ENCODE measurements around the gene B3GLCT.
"Not testable (repeated sequence)": the region's sequence is repeated elsewhere in the genome, so short reads cannot be mapped to it uniquely, and the experiment has no call there.

B3GLCT gene

DNA sequence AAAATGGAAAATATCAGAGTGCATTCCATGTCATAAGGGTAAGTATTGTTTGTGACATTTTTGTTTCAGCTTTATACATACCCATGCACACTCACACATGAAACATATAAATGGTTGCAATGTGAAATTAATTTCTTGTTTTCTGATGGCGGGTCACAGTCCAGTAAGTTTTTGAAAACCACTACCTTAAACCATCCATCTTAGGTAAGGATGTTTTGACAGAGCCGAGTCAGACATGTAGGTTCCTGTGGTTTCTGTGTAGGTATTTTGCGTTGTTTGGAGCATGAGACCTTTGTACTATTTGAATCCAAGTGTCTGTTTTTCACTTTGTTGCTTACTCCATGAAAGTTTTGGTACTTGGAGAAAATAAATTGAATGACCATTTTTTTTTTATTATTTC is 121.7 kb downstream of the B3GLCT start:
- no peak for DNase-seq (ENCODE audit: low read depth, low spot score)
- WGBS (ENCODE audit: insufficient coverage, insufficient read length) = no CpG with 5 or more reads among the region's 3 CpGs
- Histone ChIP-seq H3K9me3 (ENCODE audit: control insufficient read depth, insufficient read depth, low read length) (no peaks in the 10 kb centered on the region; the same call in 1 of the 2 replicates), H3K27ac (ENCODE audit: low read length) (no peak overlapping the region), H3K4me3 (ENCODE audit: low read length) (no peak overlapping the region), H3K36me3 (ENCODE audit: control insufficient read depth, insufficient read depth, low read length) (no peaks in the 10 kb centered on the region), H3K27me3 (ENCODE audit: control insufficient read depth, insufficient read depth, low read length) (no peaks in the 10 kb centered on the region), H3K4me1 (ENCODE audit: control insufficient read depth, insufficient read depth, low read length) (no peaks in the 10 kb centered on the region)

- Histone ChIP-seq H3K27ac (ENCODE audit: low read length) (no peak overlapping the region), H3K9me3 (ENCODE audit: control insufficient read depth, insufficient read depth, low read length) (no peaks in the 10 kb centered on the region), H3K4me1 (ENCODE audit: control insufficient read depth, insufficient read depth, low read length) (no peaks in the 10 kb centered on the region), H3K27me3 (ENCODE audit: control insufficient read depth, insufficient read depth, low read length) (no peaks in the 10 kb centered on the region), H3K36me3 (ENCODE audit: control insufficient read depth, insufficient read depth, low read length) (no peaks in the 10 kb centered on the region), H3K4me3 (ENCODE audit: low read length) (no peak overlapping the region)
- DNase-seq (ENCODE audit: low read depth, low spot score) = no peak
- WGBS (ENCODE audit: insufficient coverage, insufficient read length) = no CpG with 5 or more reads among the region's 3 CpGs
Observed at GRCh38 chr13:31322026-31322425, 122.3 kb downstream of the B3GLCT start.

GRCh38 chr13:31322702-31323405 is 123.1 kb downstream of the B3GLCT start:
- no peaks in the 10 kb centered on the region for H3K27me3 ChIP-seq (ENCODE audit: control insufficient read depth, insufficient read depth, low read length)
- no peaks in the 10 kb centered on the region for H3K4me1 ChIP-seq (ENCODE audit: control insufficient read depth, insufficient read depth, low read length)
- no CpG with 5 or more reads among the region's 6 CpGs for WGBS (ENCODE audit: insufficient coverage, insufficient read length)
- H3K36me3 ChIP-seq (ENCODE audit: control insufficient read depth, insufficient read depth, low read length) = no peaks in the 10 kb centered on the region
- H3K9me3 ChIP-seq (ENCODE audit: control insufficient read depth, insufficient read depth, low read length) = no peaks in the 10 kb centered on the region
- no peak overlapping the region for H3K4me3 ChIP-seq (ENCODE audit: low read length)
- no peak for DNase-seq (ENCODE audit: low read depth, low spot score)
- no peak overlapping the region for H3K27ac ChIP-seq (ENCODE audit: low read length)

- Histone ChIP-seq H3K4me3 (ENCODE audit: low read length) (no peak overlapping the region), H3K27ac (ENCODE audit: low read length) (no peak overlapping the region), H3K36me3 (ENCODE audit: control insufficient read depth, insufficient read depth, low read length) (no peaks in the 10 kb centered on the region), H3K9me3 (ENCODE audit: control insufficient read depth, insufficient read depth, low read length) (no peaks in the 10 kb centered on the region), H3K27me3 (ENCODE audit: control insufficient read depth, insufficient read depth, low read length) (no peaks in the 10 kb centered on the region), H3K4me1 (ENCODE audit: control insufficient read depth, insufficient read depth, low read length) (no peaks in the 10 kb centered on the region)
- no CpG with 5 or more reads among the region's 7 CpGs for WGBS (ENCODE audit: insufficient coverage, insufficient read length)
- no peak for DNase-seq (ENCODE audit: low read depth, low spot score)
Observed at GRCh38 chr13:31327182-31327860, 127.5 kb downstream of the B3GLCT start.

DNA sequence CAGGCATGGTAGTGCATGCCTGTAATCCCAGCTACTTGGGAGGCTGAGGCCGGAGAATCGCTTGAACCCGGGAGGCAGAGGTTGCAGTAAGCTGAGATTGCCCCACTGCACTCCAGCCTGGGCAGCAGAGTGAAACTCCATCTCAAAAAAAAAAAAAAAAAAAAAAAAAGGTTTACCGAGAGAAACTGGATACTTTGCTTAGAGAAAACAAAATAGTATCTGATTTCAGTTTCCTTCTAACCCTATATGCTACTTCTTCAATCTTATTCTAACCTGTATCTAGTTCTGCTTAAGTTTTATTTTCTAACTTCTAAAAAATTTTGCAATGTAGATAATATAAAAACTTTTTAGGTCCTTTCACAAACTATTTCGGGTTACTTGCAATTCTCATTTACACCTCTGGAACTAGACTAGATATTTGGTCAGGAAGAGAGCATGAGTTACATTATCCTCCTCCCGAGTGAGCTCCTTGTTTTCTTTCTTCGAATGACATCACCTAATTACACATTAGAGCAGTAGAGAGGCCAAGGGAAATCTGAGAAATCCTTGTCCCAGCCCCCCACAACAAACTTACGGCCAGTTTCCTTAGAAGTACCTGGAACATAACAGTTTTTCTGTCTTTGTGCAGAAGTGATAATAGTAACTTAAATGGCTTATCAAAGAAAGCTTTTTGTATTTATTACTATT is 128.9 kb downstream of the B3GLCT start:
- no peaks in the 10 kb centered on the region for H3K4me1 ChIP-seq (ENCODE audit: control insufficient read depth, insufficient read depth, low read length)
- H3K9me3 ChIP-seq (ENCODE audit: control insufficient read depth, insufficient read depth, low read length) = no peaks in the 10 kb centered on the region
- DNase-seq (ENCODE audit: low read depth, low spot score) = no peak
- H3K36me3 ChIP-seq (ENCODE audit: control insufficient read depth, insufficient read depth, low read length) = no peaks in the 10 kb centered on the region
- no peaks in the 10 kb centered on the region for H3K27me3 ChIP-seq (ENCODE audit: control insufficient read depth, insufficient read depth, low read length)
- WGBS (ENCODE audit: insufficient coverage, insufficient read length) = no CpG with 5 or more reads among the region's 8 CpGs
- H3K4me3 ChIP-seq (ENCODE audit: low read length) = no peak overlapping the region
- H3K27ac ChIP-seq (ENCODE audit: low read length) = no peak overlapping the region

- no peaks in the 10 kb centered on the region for H3K9me3 ChIP-seq (ENCODE audit: control insufficient read depth, insufficient read depth, low read length)
- H3K27me3 ChIP-seq (ENCODE audit: control insufficient read depth, insufficient read depth, low read length) = no peaks in the 10 kb centered on the region
- no peak for DNase-seq (ENCODE audit: low read depth, low spot score)
- H3K4me1 ChIP-seq (ENCODE audit: control insufficient read depth, insufficient read depth, low read length) = no peaks in the 10 kb centered on the region
- no peak overlapping the region for H3K4me3 ChIP-seq (ENCODE audit: low read length)
- H3K27ac ChIP-seq (ENCODE audit: low read length) = no peak overlapping the region
- H3K36me3 ChIP-seq (ENCODE audit: control insufficient read depth, insufficient read depth, low read length) = no peaks in the 10 kb centered on the region
- no CpG with 5 or more reads among the region's 1 CpG for WGBS (ENCODE audit: insufficient coverage, insufficient read length)
Observed at GRCh38 chr13:31330236-31330635, 130.5 kb downstream of the B3GLCT start.

- no peak for DNase-seq (ENCODE audit: low read depth, low spot score)
- H3K36me3 ChIP-seq (ENCODE audit: control insufficient read depth, insufficient read depth, low read length) = no peaks in the 10 kb centered on the region
- H3K4me3 ChIP-seq (ENCODE audit: low read length) = no peak overlapping the region
- H3K4me1 ChIP-seq (ENCODE audit: control insufficient read depth, insufficient read depth, low read length) = no peaks in the 10 kb centered on the region
- no peaks in the 10 kb centered on the region for H3K27me3 ChIP-seq (ENCODE audit: control insufficient read depth, insufficient read depth, low read length)
- no CpG with 5 or more reads among the region's 4 CpGs for WGBS (ENCODE audit: insufficient coverage, insufficient read length)
- H3K27ac ChIP-seq (ENCODE audit: low read length) = no peak overlapping the region
- H3K9me3 ChIP-seq (ENCODE audit: control insufficient read depth, insufficient read depth, low read length) = no peaks in the 10 kb centered on the region
Observed at GRCh38 chr13:31331068-31331467, 131.3 kb downstream of the B3GLCT start.

GRCh38 chr13:31334547-31334946 is 134.8 kb downstream of the B3GLCT start:
- Histone ChIP-seq H3K4me3 (ENCODE audit: low read length) (no peak overlapping the region), H3K27ac (ENCODE audit: low read length) (no peak overlapping the region), H3K36me3 (ENCODE audit: control insufficient read depth, insufficient read depth, low read length) (no peaks in the 10 kb centered on the region), H3K4me1 (ENCODE audit: control insufficient read depth, insufficient read depth, low read length) (no peaks in the 10 kb centered on the region), H3K27me3 (ENCODE audit: control insufficient read depth, insufficient read depth, low read length) (no peaks in the 10 kb centered on the region), H3K9me3 (ENCODE audit: control insufficient read depth, insufficient read depth, low read length) (peaks cover 1% of the 10 kb centered on the region; the same call in 1 of the 2 replicates)
- no peak for DNase-seq (ENCODE audit: low read depth, low spot score)
- no CpG with 5 or more reads among the region's 1 CpG for WGBS (ENCODE audit: insufficient coverage, insufficient read length)

DNA sequence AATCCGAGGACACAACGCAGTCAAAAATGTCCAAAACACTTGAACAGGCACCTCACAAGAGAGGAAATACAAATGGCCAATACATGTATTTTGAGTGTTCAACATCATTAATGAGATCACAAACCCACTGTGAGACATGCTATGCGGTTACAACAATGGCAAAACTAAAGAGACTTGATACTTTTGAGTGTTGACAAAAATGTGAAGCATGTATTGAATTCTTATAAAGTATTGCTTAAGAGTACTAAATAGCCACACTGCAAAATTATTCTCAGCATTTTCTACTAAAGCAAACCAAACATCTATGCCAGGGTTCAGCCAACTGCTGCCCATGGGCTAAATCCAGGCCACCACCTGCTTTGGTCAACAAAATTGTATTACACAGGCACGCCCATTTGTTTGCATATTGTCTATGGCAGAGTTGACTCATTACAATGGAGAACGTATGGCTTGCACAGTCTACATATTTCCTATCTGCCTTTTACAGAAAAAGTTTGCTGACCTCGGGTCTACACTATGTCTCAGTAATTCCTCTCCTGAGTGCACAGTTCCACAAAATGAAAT is 135.3 kb downstream of the B3GLCT start:
- no peaks in the 10 kb centered on the region for H3K27me3 ChIP-seq (ENCODE audit: control insufficient read depth, insufficient read depth, low read length)
- H3K27ac ChIP-seq (ENCODE audit: low read length) = no peak overlapping the region
- H3K4me3 ChIP-seq (ENCODE audit: low read length) = no peak overlapping the region
- no peak for DNase-seq (ENCODE audit: low read depth, low spot score)
- H3K36me3 ChIP-seq (ENCODE audit: control insufficient read depth, insufficient read depth, low read length) = no peaks in the 10 kb centered on the region
- WGBS (ENCODE audit: insufficient coverage, insufficient read length) = no CpG with 5 or more reads among the region's 6 CpGs
- H3K9me3 ChIP-seq (ENCODE audit: control insufficient read depth, insufficient read depth, low read length) = peaks cover 1% of the 10 kb centered on the region; the same call in 1 of the 2 replicates
- H3K4me1 ChIP-seq (ENCODE audit: control insufficient read depth, insufficient read depth, low read length) = no peaks in the 10 kb centered on the region

DNA sequence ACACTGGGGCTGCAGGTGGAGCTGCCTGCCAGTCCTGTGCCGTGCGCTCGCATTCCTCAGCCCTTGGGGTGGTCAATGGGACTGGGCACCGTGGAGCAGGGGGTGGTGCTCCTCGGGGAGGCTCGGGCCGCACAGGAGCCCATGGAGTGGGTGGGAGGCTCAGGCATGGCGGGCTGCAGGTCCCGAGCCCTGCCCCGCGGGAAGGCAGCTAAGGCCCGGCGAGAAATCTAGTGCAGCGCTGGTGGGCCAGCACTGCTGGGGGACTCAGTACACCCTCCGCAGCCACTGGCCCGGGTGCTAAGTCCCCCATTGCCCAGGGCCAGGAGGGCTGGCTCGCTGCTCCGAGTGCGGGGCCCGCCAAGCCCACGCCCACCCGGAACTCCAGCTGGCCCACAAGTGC is 139.8 kb downstream of the B3GLCT start:
- H3K27me3 ChIP-seq (ENCODE audit: control insufficient read depth, insufficient read depth, low read length); H3K36me3 ChIP-seq (ENCODE audit: control insufficient read depth, insufficient read depth, low read length); H3K4me1 ChIP-seq (ENCODE audit: control insufficient read depth, insufficient read depth, low read length); H3K4me3 ChIP-seq (ENCODE audit: low read length); H3K9me3 ChIP-seq (ENCODE audit: control insufficient read depth, insufficient read depth, low read length); H3K27ac ChIP-seq (ENCODE audit: low read length); DNase-seq (ENCODE audit: low read depth, low spot score): not testable (repeated sequence)
- WGBS (ENCODE audit: insufficient coverage, insufficient read length) = no CpG with 5 or more reads among the region's 22 CpGs

Data from iPS DF 6.9 (cell line).